T47D (cell line): ENCODE measurements around the gene FIGN.

Experiments
- DNase-seq, 2 experiments: peaks; one replicate each; pipeline versions ENCODE4 v3.0.0 to v3.0.0-alpha.2; 2011 to 2012; ENCODE audit warnings: low read depth in 1 of 2, low spot score in 1 of 2
- JUND ChIP-seq: IDR thresholded peaks from 2 replicates; pipeline ENCODE4 v1.6.1; 2012; ENCODE audit warnings: low read depth
- in situ Hi-C: cut with HindIII; loops from 2 replicates; pipeline ENCODE4 v1.10.0; 2016; ENCODE audit warnings: low sequenced_read_pairs, low pct_unique_long_range_greater_than_20kb

FIGN gene

DNA sequence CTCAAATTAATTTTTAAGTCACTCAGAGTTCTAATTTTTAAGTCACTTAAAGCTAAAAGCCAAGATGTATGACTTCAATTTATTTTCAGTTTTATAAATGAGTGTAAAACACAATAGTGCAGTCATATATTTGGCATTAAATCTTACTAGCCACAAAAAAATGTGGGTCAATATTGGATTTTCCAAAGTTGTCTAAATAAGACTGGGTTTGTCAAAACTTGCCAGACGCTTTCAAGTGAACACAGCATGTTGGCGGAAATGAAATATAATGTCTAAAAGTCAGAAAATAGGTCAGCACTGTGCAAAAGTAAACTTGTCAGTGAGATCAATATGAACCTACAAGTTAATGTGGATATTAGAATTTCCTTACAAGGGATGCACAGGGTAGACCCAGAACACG lies 128.9 kb downstream of the FIGN start:
- DNase-seq, result no peak
- TF ChIP-seq JUND, result no peak
- in situ Hi-C loops, result no loop called here

GRCh38 chr2:163605779-163606178 lies 130.0 kb downstream of the FIGN start:
- in situ Hi-C loops, result no loop called here
- no peak for DNase-seq
- no peak for TF ChIP-seq JUND

GRCh38 chr2:163604941-163605555 lies 130.8 kb downstream of the FIGN start:
- DNase-seq, result no peak
- TF ChIP-seq JUND, result no peak
- in situ Hi-C loops, result no loop called here

- no peak for DNase-seq
Observed at GRCh38 chr2:163602196-163602595, 133.6 kb downstream of the FIGN start.

GRCh38 chr2:163601377-163601776 lies 134.4 kb downstream of the FIGN start:
- in situ Hi-C loops, result no loop called here
- no peak for DNase-seq
- TF ChIP-seq JUND, result no peak

More at GRCh38 chr2:163602196-163602595, 133.6 kb downstream of the FIGN start:
- TF ChIP-seq JUND, result no peak
- in situ Hi-C loops, result no loop called here

DNA sequence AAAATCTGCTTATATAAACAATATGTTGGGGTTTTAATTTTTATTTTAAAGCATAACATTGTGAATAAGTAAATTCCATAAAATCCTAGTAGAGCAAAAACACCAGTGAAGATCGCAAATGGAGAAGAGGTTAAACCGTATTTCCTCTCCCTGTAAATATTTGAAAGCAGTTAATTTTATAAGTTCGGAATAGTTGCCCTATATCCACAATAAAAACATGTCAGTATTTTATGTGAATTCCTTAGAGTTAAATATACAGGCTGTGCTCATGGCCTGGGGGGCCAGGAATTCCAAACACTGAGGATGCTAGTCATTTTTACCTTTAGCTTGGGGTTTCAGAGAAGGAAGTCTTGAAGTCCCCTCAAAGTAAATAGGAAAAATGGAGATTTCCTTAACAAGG lies 135.0 kb downstream of the FIGN start:
- in situ Hi-C loops, result no loop called here
- no peak for TF ChIP-seq JUND
- DNase-seq, result peak in 1 of 2 experiments; percentile 8

DNA sequence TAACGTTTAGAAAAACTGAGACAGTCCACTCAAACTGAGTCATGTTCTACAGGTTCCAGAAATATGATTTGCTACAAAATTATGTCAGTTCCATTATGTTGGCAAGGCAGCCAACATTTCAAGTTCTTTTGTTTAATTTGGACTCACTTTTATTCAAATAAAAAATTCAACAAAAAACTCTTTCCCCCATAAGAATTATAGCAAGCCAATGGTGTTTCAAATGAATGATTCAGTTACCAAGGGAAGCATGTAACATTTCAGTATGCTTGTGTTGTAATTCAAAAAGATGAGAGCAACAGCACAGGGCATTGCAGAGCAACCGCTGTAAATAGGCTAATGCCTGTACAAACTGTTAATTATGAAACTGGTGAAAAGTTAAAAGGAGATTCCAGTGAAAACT lies 140.8 kb downstream of the FIGN start:
- DNase-seq, result no peak
- in situ Hi-C loops, result no loop called here
- no peak for TF ChIP-seq JUND

DNA sequence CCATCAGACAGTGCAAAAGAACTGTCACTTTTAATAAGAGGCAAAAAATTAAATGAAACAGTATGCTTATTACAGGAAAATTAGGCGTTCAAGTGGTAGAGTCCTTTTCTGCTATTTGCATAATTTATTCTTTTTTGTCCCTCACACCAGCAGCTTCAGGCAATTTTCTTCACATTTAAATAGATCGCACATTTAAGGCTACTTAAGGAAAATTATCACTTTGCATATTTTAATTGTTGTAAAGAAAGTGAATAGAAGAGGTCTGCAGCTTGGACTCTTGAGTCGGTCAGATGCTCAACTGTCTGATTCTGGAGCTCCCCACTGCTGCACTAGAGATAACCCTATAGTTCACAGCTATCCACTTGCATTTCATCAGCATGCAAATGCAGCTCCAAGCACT lies 141.3 kb downstream of the FIGN start:
- no peak for TF ChIP-seq JUND
- in situ Hi-C loops, result no loop called here
- DNase-seq, result no peak

DNA sequence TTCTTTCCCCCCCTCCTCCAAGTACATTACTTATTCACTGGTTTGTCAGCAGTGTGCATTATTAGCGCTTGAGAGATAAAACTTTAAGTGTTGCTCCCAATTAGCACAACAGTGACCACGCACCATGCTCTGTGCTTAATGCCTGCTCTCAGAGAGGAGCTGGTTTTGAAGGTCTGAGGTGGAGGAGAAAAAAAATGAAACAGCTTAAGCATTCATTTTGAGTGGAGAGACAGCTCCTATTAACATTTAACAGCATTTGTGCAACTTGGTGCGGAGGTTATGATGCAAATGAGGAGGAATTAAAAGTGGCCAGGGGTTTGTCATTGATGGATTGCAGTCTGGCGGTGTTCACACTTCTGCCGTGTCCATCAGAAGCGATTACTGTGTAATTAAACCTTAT lies 141.8 kb downstream of the FIGN start:
- in situ Hi-C loops, result no loop called here

GRCh38 chr2:163592954-163593622 lies 142.7 kb downstream of the FIGN start:
- no peak for DNase-seq
- in situ Hi-C loops, result no loop called here
- TF ChIP-seq JUND, result no peak

More for the DNA sequence above, 141.8 kb downstream of the FIGN start:
- no peak for TF ChIP-seq JUND
- DNase-seq, result no peak

DNA sequence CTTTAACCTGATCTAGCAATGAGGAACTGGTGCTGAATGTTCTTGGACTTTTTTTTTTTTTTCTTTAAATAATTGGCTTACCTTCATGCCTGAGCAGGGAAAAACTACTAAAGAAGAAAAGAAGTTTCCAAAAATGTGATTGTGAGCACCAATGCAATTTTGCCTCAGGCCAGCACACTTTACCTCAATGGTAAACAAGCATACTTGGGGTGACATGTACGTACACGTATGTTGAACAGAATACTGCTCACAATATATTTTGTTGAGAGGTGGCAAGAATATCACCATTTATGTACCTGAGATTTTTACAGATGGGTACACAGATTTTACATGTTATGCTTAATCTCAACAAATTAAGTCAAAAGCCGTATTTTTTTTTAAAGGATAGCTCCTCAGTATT lies 144.3 kb downstream of the FIGN start:
- DNase-seq, result no peak
- TF ChIP-seq JUND, result no peak
- in situ Hi-C loops, result no loop called here

DNA sequence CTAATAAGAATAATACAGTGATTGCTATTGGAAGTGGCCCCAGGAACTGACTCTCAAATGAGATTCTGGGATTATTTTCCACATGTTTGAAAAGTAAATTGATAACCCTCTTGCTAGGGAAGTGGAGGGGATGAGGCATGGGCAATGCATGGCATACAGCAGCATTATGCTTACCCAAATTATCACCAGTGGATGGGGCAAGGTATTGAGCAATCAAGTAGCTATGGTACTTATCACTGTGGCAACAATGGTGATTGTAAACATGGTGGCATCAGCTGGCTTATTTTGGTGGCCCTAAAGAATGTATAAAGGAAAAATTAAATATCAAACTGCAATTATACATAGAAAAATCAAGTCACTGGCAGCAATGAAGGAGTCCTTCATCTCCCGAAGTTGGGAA lies 155.1 kb downstream of the FIGN start:
- in situ Hi-C loops, result no loop called here
- TF ChIP-seq JUND, result no peak
- no peak for DNase-seq

DNA sequence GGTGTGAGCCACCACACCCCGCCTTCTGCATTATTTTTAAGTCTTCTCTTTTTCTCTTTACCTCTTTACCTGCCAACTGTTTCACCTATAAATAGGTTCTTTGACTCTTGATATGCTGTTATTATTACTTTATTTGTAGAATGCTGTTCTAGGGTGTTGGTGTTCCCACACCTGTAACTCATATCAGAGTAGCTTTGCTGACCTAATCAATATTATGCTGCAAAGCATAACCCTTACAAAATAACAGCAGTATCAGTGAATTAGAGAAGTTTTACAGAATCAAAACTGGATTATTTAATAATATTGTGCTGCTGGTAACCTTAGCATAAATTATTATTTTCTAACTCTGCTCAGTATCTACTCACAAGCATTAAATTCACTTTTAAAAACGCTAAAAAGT lies 161.5 kb downstream of the FIGN start:
- no peak for DNase-seq
- in situ Hi-C loops, result no loop called here
- TF ChIP-seq JUND, result no peak

GRCh38 chr2:163573652-163574051 lies 162.2 kb downstream of the FIGN start:
- no peak for TF ChIP-seq JUND
- peak in 1 of 2 experiments; percentile 54 for DNase-seq
- in situ Hi-C loops, result no loop called here
